ENCODE measurements around the gene RALGAPA2. TPM values are rescaled to one million over a fixed set of nuclear protein-coding genes. Genes with fewer than 3 reads are reported as not detected.

Gene RALGAPA2
- total RNA-seq, 2 donors from 2014 or later = 38.5 to 39.2 TPM

- no peak overlapping the region for H3K27ac Mint-ChIP-seq
- peaks cover 0 to 5% of the 10 kb centered on the region in 2 donors for H3K4me1 Mint-ChIP-seq (ENCODE audit: low read depth in 2 of 2)
- no peak overlapping the region for H3K4me3 Mint-ChIP-seq
- H3K36me3 Mint-ChIP-seq = no peaks in the 10 kb centered on the region
- ATAC-seq = no peak
- no peak for DNase-seq (ENCODE audit: low spot score)
- H3K9me3 Mint-ChIP-seq = no peaks in the 10 kb centered on the region
- no peaks in the 10 kb centered on the region for H3K27me3 Mint-ChIP-seq
Measured at GRCh38 chr20:20658123-20658522, 54.3 kb downstream of the RALGAPA2 start.

GRCh38 chr20:20657092-20657491, 55.4 kb downstream of the RALGAPA2 start:
- no peak for DNase-seq (ENCODE audit: low spot score)
- no peak overlapping the region for H3K4me3 Mint-ChIP-seq
- no peak overlapping the region for H3K27ac Mint-ChIP-seq
- H3K9me3 Mint-ChIP-seq = no peaks in the 10 kb centered on the region
- peaks cover 0 to 5% of the 10 kb centered on the region in 2 donors for H3K4me1 Mint-ChIP-seq (ENCODE audit: low read depth in 2 of 2)
- no peak for ATAC-seq
- no peaks in the 10 kb centered on the region for H3K27me3 Mint-ChIP-seq
- no peaks in the 10 kb centered on the region for H3K36me3 Mint-ChIP-seq

DNA sequence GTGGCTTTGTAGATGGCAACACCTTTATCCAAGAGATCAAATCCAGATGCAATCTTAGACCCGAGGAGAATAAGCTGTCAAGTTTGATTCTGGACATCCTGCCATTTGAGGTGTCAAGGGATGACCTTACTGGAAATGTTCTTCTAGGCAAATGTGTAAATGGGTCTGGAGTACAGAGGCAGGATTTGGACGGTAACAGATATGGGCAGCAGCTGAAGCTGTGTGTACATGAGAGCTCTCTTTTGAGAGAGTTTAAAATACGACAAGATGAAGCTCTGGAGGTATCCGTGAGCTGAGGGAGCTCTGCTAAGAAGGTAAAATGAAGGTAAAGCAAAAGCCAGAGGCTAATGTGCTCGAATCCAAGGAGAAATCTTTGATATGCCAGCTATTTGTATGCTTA, 56.6 kb downstream of the RALGAPA2 start:
- Mint-ChIP-seq H3K27ac (no peak overlapping the region), H3K27me3 (no peaks in the 10 kb centered on the region), H3K9me3 (no peaks in the 10 kb centered on the region), H3K4me1 (ENCODE audit: low read depth in 2 of 2) (peaks cover 0 to 5% of the 10 kb centered on the region in 2 donors), H3K4me3 (no peak overlapping the region), H3K36me3 (no peaks in the 10 kb centered on the region)
- no peak for DNase-seq (ENCODE audit: low spot score)
- no peak for ATAC-seq

GRCh38 chr20:20649945-20650344, 62.5 kb downstream of the RALGAPA2 start:
- no peaks in the 10 kb centered on the region for H3K36me3 Mint-ChIP-seq
- no peak for ATAC-seq
- H3K27ac Mint-ChIP-seq = no peak overlapping the region
- peaks cover 5 to 8% of the 10 kb centered on the region in 2 donors for H3K4me1 Mint-ChIP-seq (ENCODE audit: low read depth in 2 of 2)
- H3K9me3 Mint-ChIP-seq = no peaks in the 10 kb centered on the region
- DNase-seq (ENCODE audit: low spot score) = no peak
- H3K27me3 Mint-ChIP-seq = no peaks in the 10 kb centered on the region
- H3K4me3 Mint-ChIP-seq = no peak overlapping the region

- no peaks in the 10 kb centered on the region for H3K27me3 Mint-ChIP-seq
- no peaks in the 10 kb centered on the region for H3K9me3 Mint-ChIP-seq
- peaks cover 10% of the 10 kb centered on the region for H3K36me3 Mint-ChIP-seq
- DNase-seq (ENCODE audit: low spot score) = no peak
- peaks cover 9 to 22% of the 10 kb centered on the region in 2 donors for H3K4me1 Mint-ChIP-seq (ENCODE audit: low read depth in 2 of 2)
- no peak overlapping the region for H3K4me3 Mint-ChIP-seq
- no peak overlapping the region for H3K27ac Mint-ChIP-seq
- no peak for ATAC-seq
Measured at GRCh38 chr20:20643927-20644326, 68.5 kb downstream of the RALGAPA2 start.

DNA sequence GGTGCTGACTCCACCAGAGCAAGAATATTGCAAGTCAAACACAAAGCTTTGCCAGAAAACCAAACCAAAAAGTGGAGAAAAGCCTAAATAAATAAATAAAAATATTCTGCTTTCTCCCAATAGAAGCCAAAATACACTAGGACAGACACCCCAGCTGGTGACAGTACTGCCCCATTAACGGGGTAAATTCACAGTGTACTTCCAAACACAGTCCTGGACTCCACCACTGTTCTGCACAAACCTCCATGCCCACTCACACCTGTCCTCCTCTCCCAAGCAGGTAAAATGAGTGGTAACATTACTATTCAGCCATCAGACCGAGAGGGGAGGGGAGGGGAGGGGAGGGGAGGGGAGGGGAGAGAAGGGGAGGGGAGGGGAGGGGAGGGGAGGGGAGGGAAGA, 70.7 kb downstream of the RALGAPA2 start:
- Mint-ChIP-seq H3K27me3 (no peaks in the 10 kb centered on the region), H3K4me1 (ENCODE audit: low read depth in 2 of 2) (peaks cover 17 to 24% of the 10 kb centered on the region in 2 donors)

GRCh38 chr20:20638878-20639277, 73.6 kb downstream of the RALGAPA2 start:
- Mint-ChIP-seq H3K4me1 (ENCODE audit: low read depth in 2 of 2) (peaks cover 17 to 24% of the 10 kb centered on the region in 2 donors), H3K4me3 (peak overlapping the region; percentile 0), H3K36me3 (peaks cover 10% of the 10 kb centered on the region), H3K9me3 (no peaks in the 10 kb centered on the region), H3K27me3 (no peaks in the 10 kb centered on the region), H3K27ac (peak overlapping the region in 1 of 2 donors; percentile 9)
- no peak for DNase-seq (ENCODE audit: low spot score)
- no peak for ATAC-seq

More for the DNA sequence above, 70.7 kb downstream of the RALGAPA2 start:
- DNase-seq (ENCODE audit: low spot score) = no peak
- no peak for ATAC-seq
- no peaks in the 10 kb centered on the region for H3K9me3 Mint-ChIP-seq
- H3K27ac Mint-ChIP-seq = no peak overlapping the region
- H3K36me3 Mint-ChIP-seq = peaks cover 10% of the 10 kb centered on the region
- no peak overlapping the region for H3K4me3 Mint-ChIP-seq

DNA sequence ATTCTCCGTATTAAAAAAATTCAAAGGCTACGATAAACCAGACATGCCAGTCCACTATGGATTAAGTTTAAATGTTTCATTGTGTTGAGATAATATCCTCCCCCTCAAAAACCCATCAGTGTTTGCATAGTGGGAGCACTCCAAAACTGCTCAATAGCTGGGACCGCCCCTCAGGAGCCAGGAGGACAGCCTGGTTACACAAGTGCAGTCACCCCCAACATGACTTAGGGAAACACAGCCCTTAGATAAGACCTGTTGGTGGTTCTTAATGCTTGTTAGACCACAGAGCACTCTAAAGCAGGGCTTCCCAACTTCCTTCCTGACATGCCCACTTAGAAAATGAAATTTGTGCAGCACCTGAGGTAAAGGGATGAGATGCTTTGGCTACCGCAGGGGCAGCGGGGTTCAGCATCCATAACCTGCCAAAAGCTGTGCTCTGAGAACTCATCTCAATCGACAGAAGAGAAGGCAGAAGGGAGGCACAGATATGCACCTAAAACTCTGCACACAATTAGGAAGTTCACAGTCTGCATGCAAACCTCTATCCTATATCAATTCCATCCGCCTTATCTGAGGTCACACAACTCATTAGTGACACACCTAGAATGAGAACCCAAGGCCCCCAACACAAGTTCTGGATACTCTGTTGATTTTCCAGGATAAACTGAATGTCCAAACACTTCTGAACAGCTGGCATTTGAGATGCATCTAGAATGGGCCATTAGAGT, 74.3 kb downstream of the RALGAPA2 start:
- H3K4me3 Mint-ChIP-seq = no peak overlapping the region
- H3K9me3 Mint-ChIP-seq = no peaks in the 10 kb centered on the region
- peaks cover 10% of the 10 kb centered on the region for H3K36me3 Mint-ChIP-seq
- H3K27me3 Mint-ChIP-seq = no peaks in the 10 kb centered on the region
- H3K4me1 Mint-ChIP-seq (ENCODE audit: low read depth in 2 of 2) = peaks cover 17 to 24% of the 10 kb centered on the region in 2 donors
- ATAC-seq (no peak), DNase-seq (ENCODE audit: low spot score) (no peak)
- H3K27ac Mint-ChIP-seq = peak overlapping the region in 1 of 2 donors; percentile 9

GRCh38 chr20:20635006-20635405, 77.4 kb downstream of the RALGAPA2 start:
- Mint-ChIP-seq H3K27ac (no peak overlapping the region), H3K27me3 (no peaks in the 10 kb centered on the region), H3K4me1 (ENCODE audit: low read depth in 2 of 2) (peaks cover 17 to 20% of the 10 kb centered on the region in 2 donors), H3K4me3 (no peak overlapping the region), H3K36me3 (peaks cover 6% of the 10 kb centered on the region), H3K9me3 (no peaks in the 10 kb centered on the region)
- ATAC-seq = no peak
- DNase-seq (ENCODE audit: low spot score) = no peak

GRCh38 chr20:20632644-20633043, 79.8 kb downstream of the RALGAPA2 start:
- Mint-ChIP-seq H3K9me3 (no peaks in the 10 kb centered on the region), H3K27ac (no peak overlapping the region), H3K36me3 (peaks cover 10% of the 10 kb centered on the region), H3K27me3 (no peaks in the 10 kb centered on the region), H3K4me1 (ENCODE audit: low read depth in 2 of 2) (no peaks in the 10 kb centered on the region), H3K4me3 (no peak overlapping the region)
- ATAC-seq (no peak), DNase-seq (ENCODE audit: low spot score) (no peak)

- no peak for ATAC-seq
- no peak for DNase-seq (ENCODE audit: low spot score)
- no peak overlapping the region for H3K27ac Mint-ChIP-seq
- H3K36me3 Mint-ChIP-seq = peaks cover 15% of the 10 kb centered on the region
- no peaks in the 10 kb centered on the region for H3K4me1 Mint-ChIP-seq (ENCODE audit: low read depth in 2 of 2)
- no peak overlapping the region for H3K4me3 Mint-ChIP-seq
- no peaks in the 10 kb centered on the region for H3K27me3 Mint-ChIP-seq
- no peaks in the 10 kb centered on the region for H3K9me3 Mint-ChIP-seq
Measured at GRCh38 chr20:20630551-20630950, 81.9 kb downstream of the RALGAPA2 start.

GRCh38 chr20:20629556-20630188, 82.8 kb downstream of the RALGAPA2 start:
- Mint-ChIP-seq H3K4me1 (ENCODE audit: low read depth in 2 of 2) (peaks cover 0 to 4% of the 10 kb centered on the region in 2 donors), H3K9me3 (no peaks in the 10 kb centered on the region), H3K36me3 (peaks cover 15% of the 10 kb centered on the region), H3K27ac (no peak overlapping the region), H3K27me3 (no peaks in the 10 kb centered on the region), H3K4me3 (no peak overlapping the region)
- DNase-seq (ENCODE audit: low spot score) (no peak), ATAC-seq (no peak)

- ATAC-seq = no peak
- no peak overlapping the region for H3K4me3 Mint-ChIP-seq
- H3K27me3 Mint-ChIP-seq = no peaks in the 10 kb centered on the region
- H3K36me3 Mint-ChIP-seq = peaks cover 15% of the 10 kb centered on the region
- peaks cover 0 to 4% of the 10 kb centered on the region in 2 donors for H3K4me1 Mint-ChIP-seq (ENCODE audit: low read depth in 2 of 2)
- no peaks in the 10 kb centered on the region for H3K9me3 Mint-ChIP-seq
- no peak overlapping the region for H3K27ac Mint-ChIP-seq
- DNase-seq (ENCODE audit: low spot score) = no peak
Measured at GRCh38 chr20:20628314-20628713, 84.1 kb downstream of the RALGAPA2 start.

- H3K27me3 Mint-ChIP-seq = no peaks in the 10 kb centered on the region
- no peak for ATAC-seq
- no peak for DNase-seq (ENCODE audit: low spot score)
- H3K36me3 Mint-ChIP-seq = peaks cover 15% of the 10 kb centered on the region
- H3K4me1 Mint-ChIP-seq (ENCODE audit: low read depth in 2 of 2) = peaks cover 0 to 4% of the 10 kb centered on the region in 2 donors
- H3K4me3 Mint-ChIP-seq = no peak overlapping the region
- no peak overlapping the region for H3K27ac Mint-ChIP-seq
- no peaks in the 10 kb centered on the region for H3K9me3 Mint-ChIP-seq
Measured at GRCh38 chr20:20627471-20627870, 85.0 kb downstream of the RALGAPA2 start.

Data from natural killer cell treated with Interleukin-12 subunit alpha and Interleukin-12 subunit beta and Interleukin-15 and Interleukin-18, amount 100 ng/mL, for 72 hours (primary cell).